Hematopoietic multipotent progenitor cell treated with erythropoietin and hydrocortisone succinate and interleukin-3 and kit ligand, for 15 days (in vitro differentiated cells): ENCODE data around the gene AATK.

Source experiments
- DNase-seq: peaks from one replicate; pipeline ENCODE4 v3.0.0-alpha.2; 2015; ENCODE audit warnings: low spot score

Gene AATK

GRCh38 chr17:81196505-81197408 is 30.7 kb upstream of the AATK start:
- no peak for DNase-seq

GRCh38 chr17:81195941-81196495 is 30.0 kb upstream of the AATK start:
- DNase-seq, result no peak

DNA sequence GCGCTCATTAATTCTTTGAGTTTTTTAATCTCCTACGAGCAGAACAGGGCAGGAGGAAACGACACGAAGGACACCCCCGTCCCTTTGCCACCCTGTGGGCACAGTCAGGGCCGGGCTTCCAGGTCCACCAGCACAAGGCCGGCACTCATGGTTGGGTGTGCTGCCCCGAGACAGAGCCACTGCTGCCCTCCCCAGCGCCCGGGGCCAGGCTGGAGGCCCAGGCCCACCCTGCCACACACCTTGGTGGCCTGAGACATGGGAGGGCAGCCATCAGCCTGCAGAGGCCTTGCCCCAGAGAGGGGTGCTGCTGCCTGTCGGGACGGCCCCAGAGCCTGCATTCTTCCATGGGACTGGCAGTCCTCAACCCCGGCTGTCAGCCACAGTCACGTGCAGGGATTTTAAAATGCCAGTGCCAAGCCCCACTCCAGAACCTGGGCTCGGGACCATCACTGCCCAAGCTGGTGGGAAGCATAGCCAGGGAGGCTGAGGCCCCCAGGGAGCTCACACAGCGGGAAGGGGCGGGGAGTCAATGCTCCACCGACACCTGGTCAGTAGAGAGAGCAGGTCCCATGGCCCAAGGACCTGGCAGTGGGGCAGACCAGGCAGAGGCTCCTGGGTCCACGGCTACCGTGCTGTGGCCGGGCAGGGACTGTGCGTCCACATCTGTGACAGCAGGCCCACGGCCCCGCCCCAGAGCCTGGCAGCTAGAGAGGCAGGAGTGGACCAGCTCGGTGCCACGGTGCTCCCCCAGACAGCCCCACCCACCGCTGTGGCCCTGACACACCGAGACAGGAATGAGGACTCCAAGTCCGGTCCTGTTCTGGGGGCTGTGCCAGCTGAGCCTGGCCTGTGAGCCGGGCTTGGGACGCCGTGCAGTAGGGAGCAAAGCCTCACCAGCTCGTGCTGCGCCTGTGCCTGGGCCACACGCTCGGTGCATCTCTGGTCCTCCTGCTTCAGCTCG is 29.2 kb upstream of the AATK start:
- no peak for DNase-seq

DNA sequence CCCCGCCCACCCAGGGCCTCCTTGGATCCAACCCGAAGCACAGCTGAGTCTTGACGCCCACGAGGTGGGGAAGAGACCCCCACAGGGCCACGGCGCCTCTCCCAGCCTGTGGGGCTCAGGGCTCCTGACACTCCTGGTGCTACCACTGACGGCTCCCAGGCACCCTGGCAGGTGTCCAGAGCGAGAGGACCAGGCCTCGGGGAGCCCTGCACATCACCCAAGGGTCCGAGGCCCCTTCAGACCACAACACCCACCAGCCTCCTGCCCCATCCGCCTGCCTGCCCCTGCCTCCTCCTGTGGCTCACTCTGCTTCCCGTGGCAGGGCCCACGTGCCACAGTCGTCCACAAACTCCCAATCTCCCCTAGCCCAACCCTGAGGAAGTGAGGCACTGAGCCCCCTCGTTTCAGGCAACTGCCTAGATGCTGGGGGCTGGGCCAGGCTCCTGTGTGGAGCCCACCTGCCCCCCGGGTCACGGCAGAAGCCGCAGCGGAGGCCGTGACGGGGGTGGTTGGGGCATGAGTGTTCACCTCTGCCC is 28.3 kb upstream of the AATK start:
- DNase-seq, result no peak

- no peak for DNase-seq
These were observed 27.6 kb upstream of the AATK start for GRCh38 chr17:81193470-81194224.

- no peak for DNase-seq
These were observed 27.0 kb upstream of the AATK start for GRCh38 chr17:81193051-81193410.

DNA sequence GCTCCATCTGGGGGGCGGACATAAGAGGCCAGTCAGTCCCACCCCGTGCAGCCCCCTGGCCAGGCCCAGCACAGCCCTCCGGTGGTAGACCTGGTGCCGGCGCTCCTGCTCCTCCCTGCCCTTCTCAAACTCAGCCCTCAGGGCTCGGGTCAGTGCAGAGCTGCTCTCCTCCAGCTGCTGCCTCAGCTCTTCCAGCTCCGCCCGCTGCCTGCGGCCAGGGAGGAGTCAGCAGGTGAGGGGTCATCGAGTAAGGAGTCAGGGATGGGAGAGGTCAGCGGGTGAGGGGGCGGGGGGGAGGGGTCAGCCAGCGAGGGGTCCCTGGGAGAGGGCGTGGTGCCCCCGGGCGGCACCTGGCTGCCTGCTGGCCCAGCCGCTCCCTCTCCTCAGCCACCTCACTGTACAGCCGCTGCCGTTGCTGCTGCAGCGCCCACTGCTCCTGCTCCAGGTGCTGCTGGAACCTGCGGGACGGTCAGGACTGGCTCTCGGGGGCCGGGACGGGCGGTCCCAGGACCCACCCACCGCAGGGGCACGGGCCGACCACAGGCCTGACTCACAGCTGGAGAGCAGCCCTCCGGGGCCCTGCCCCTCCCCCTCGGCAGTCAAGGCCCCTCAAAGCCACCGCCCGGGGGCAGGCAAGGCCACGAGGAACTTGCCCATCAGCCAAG is 26.5 kb upstream of the AATK start:
- no peak for DNase-seq

GRCh38 chr17:81191646-81192045 is 25.6 kb upstream of the AATK start:
- no peak for DNase-seq

DNA sequence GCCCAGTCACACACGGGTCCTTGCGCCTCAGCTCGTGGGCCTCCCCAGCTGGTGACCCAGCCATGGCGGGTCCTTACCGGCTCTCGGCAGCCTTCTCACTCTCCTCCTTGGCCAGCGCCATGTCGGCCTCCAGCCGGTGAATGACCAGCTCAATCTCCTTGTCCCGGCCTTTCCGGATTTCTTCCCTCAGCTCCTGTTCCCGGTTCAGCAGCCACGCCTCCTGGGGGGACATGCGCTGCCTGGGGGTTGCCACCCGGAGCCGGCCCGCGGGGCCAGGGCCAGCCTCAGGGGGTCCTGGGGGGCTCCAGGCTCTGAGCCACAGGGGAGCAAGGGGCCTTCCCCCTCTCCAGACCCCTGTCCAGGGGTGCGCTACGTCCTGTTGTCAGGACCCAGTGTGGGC is 25.1 kb upstream of the AATK start:
- no peak for DNase-seq

DNA sequence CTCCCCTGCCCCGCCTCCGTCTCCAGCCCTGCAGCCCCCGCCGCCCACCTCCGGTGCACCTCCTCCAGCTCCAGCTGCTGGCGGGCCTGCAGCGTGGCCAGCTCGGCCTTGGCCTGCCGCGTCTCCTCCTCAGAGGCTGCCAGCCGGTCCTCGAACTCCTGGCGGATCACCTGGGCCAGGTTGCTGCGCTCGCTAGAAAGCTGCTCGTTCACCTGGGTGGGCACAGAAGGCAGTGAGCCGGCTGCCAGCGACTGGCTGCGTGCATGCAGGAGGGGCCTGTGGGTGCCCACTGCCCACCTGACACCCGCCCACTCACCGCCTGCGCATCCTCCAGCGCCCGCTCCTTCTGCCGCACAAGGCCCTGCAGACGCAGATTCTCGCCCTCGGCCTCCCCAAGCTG is 24.6 kb upstream of the AATK start:
- no peak for DNase-seq

- DNase-seq, result no peak
These were observed 23.9 kb upstream of the AATK start for GRCh38 chr17:81189670-81190530.

GRCh38 chr17:81189016-81189415 is 23.0 kb upstream of the AATK start:
- no peak for DNase-seq

GRCh38 chr17:81188491-81188840 is 22.4 kb upstream of the AATK start:
- DNase-seq, result no peak

- DNase-seq, result no peak
These were observed 21.8 kb upstream of the AATK start for GRCh38 chr17:81187586-81188490.

DNA sequence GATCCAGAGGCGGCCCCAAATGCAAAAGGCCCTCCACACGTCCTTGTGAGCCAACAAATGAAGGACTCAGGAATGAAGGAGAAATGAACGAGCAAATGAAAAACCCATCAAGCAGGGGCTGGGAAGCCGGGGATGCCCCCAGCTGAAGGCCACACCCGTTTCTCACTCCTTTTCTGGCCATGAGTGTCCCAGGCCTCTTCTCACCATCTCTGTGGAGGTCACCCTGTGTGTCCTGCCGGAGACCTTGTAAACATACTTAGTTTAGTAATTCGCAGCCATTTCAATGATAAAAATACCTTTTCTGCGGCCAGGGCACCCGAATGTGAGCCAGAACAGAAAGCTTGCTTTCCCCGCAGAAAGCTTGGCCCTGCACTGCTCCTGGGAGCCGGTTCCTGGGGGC is 21.1 kb upstream of the AATK start:
- DNase-seq, result no peak

- no peak for DNase-seq
These were observed 20.2 kb upstream of the AATK start for GRCh38 chr17:81186203-81186602.

- DNase-seq, result no peak
These were observed 18.5 kb upstream of the AATK start for GRCh38 chr17:81184555-81184954.

DNA sequence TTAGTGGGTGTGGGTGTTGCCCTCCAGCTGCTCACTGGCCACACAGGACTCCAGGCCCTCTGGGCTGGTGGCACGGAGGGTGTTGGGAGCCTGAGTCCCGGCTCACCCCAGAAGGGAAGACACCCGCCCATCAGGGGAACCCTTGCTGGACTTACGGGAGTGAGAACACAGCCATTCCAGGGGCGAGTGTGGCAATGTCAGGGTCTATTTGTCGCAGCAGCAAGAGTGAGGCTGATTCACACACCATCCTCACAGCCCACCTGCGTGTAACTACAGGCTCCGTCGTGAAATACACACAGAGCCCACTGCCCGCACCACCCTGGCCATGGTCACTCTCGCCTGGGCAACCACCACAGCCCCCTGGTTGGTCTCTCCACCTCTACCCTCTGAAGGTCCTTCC is 17.8 kb upstream of the AATK start:
- no peak for DNase-seq

GRCh38 chr17:81183316-81183715 is 17.3 kb upstream of the AATK start:
- DNase-seq, result no peak
